GM12878 (cell line): Measurements from ENCODE around the gene IFI30. TPM values are rescaled to one million over a fixed set of nuclear protein-coding genes. Genes with fewer than 3 reads are reported as not detected.

Experiments used
- ATAC-seq: fragments of 200-7000 bp; cut with Tn5 transposase; 3 replicates; pipeline ENCODE4 v1.9.1; 2020; ENCODE audit warnings: mild to moderate bottlenecking, moderate library complexity
- BruUV-seq: library from RNA; stranded (reverse); fragments of 400-500 nt; replicated peaks from 2 replicates; lab custom pipeline; 2021; lab: Mats Ljungman, UMichigan
- CTCF ChIA-PET: fragments of 300-600 bp; sonication (Branson Sonifier 250); formaldehyde crosslinking; extraction: SDS; loops from one replicate; lab custom pipeline; 2021; ENCODE audit warnings: inconsistent platforms; lab: Yijun Ruan, JAX
- POLR2A ChIA-PET: fragments of 350-600 bp; formaldehyde crosslinking; extraction: SDS; loops from one replicate; lab custom pipeline; 2021; ENCODE audit warnings: inconsistent platforms; lab: Charles Lee
- RAD21 ChIA-PET: fragments of 300-600 bp; sonication (Branson Sonifier 250); formaldehyde crosslinking; loops from one replicate; lab custom pipeline; 2023; ENCODE audit warnings: antibody characterized with exemption; ENCODE audit not compliant: unreplicated experiment; lab: Charles Lee
- SMC1A ChIA-PET: fragments of 300-600 bp; sonication (Branson Sonifier 250); formaldehyde crosslinking; loops from one replicate; lab custom pipeline; 2023; ENCODE audit not compliant: unreplicated experiment, uncharacterized antibody; lab: Charles Lee
- DNase-seq: peaks from one replicate; pipeline ENCODE4 v3.0.0-alpha.2; 2011; ENCODE audit warnings: low read depth, low spot score
- FAIRE-seq: peaks from 3 replicates; lab custom pipeline; 2011; peaks lifted over from hg19 to GRCh38; lab: Jason Lieb, UNC
- H2AFZ ChIP-seq: 2 replicates; pipeline ENCODE4 v1.6.0; 2011; ENCODE audit warnings: low read depth, low read length, control low read depth; ENCODE audit not compliant: control insufficient read depth
- H3K27ac ChIP-seq: 2 replicates; pipeline ENCODE4 v1.5.1; 2011; ENCODE audit warnings: control low read depth; ENCODE audit not compliant: control insufficient read depth, insufficient read depth
- H3K27me3 ChIP-seq, 2 experiments: replicated peaks in 1 of 2; 2 replicates each; pipeline versions ENCODE4 v1.6.0 to v1.6.1; 2011; ENCODE audit warnings: low read length in 1 of 2; ENCODE audit not compliant: control insufficient read depth in 2 of 2, insufficient read depth in 2 of 2
- H3K36me3 ChIP-seq, 2 experiments: 2 replicates each; pipeline ENCODE4 v1.5.1; 2011; ENCODE audit warnings: low read length in 1 of 2; ENCODE audit not compliant: control insufficient read depth in 2 of 2, insufficient read depth in 2 of 2
- H3K4me1 ChIP-seq: 2 replicates; pipeline ENCODE4 v1.6.1; 2011; ENCODE audit warnings: mild to moderate bottlenecking, low read length, moderate library complexity, mixed read lengths; ENCODE audit not compliant: control insufficient read depth, insufficient read depth
- H3K4me2 ChIP-seq: 2 replicates; pipeline ENCODE4 v1.6.0; 2011; ENCODE audit warnings: control low read depth; ENCODE audit not compliant: control insufficient read depth, insufficient read depth
- H3K4me3 ChIP-seq: fragments of 200-600 bp; sonication (generic); 2 replicates; pipeline ENCODE4 v1.5.1; 2016
- H3K79me2 ChIP-seq: 2 replicates; pipeline ENCODE4 v1.6.0; 2011; ENCODE audit warnings: low read length; ENCODE audit not compliant: control insufficient read depth, insufficient read depth
- H3K9ac ChIP-seq: 2 replicates; pipeline ENCODE4 v1.8.0; 2011; ENCODE audit warnings: low read length, control low read depth, mixed read lengths; ENCODE audit not compliant: control insufficient read depth, insufficient read depth
- H3K9me3 ChIP-seq: replicated peaks from 3 replicates; pipeline ENCODE4 v1.5.1; 2011; ENCODE audit warnings: mild to moderate bottlenecking, low read length; ENCODE audit not compliant: control insufficient read depth, insufficient read depth
- H4K20me1 ChIP-seq: 2 replicates; pipeline ENCODE4 v1.6.0; 2011; ENCODE audit not compliant: control insufficient read depth, insufficient read depth
- BMI1 ChIP-seq: fragments of 450-650 bp; IDR thresholded peaks from 2 replicates; pipeline ENCODE4 v1.6.1; 2016; ENCODE audit warnings: mild to moderate bottlenecking, moderate library complexity, borderline replicate concordance
- CHD2 ChIP-seq: IDR thresholded peaks from 2 replicates; pipeline ENCODE4 v1.6.1; 2011; ENCODE audit warnings: low read depth, low read length, improper control_type of control experiment, borderline replicate concordance
- EED ChIP-seq: sonication (generic); IDR thresholded peaks from 2 replicates; pipeline ENCODE4 v1.6.1; 2016; ENCODE audit warnings: antibody characterized with exemption, low read depth
- EGR1 ChIP-seq, 2 experiments: IDR thresholded peaks; 1 replicate in 1 of 2; 2 replicates in 1 of 2; pipeline ENCODE4 v1.6.1; 2011 to 2012; ENCODE audit warnings: low read depth in 2 of 2, low read length in 2 of 2, borderline replicate concordance in 1 of 2, mild to moderate bottlenecking in 1 of 2, moderate library complexity in 1 of 2
- LARP7 ChIP-seq: fragments of 450-650 bp; IDR thresholded peaks from 2 replicates; pipeline ENCODE4 v1.6.1; 2017; ENCODE audit warnings: mild to moderate bottlenecking
- NR2C1 ChIP-seq: fragments of 450-650 bp; IDR thresholded peaks from 2 replicates; pipeline ENCODE4 v1.6.1; 2017; ENCODE audit warnings: antibody characterized with exemption, mild to moderate bottlenecking, moderate library complexity
- POU2F2 ChIP-seq: IDR thresholded peaks from 3 replicates; pipeline ENCODE4 v1.6.1; 2011; ENCODE audit warnings: low read depth, mild to moderate bottlenecking, low read length, borderline replicate concordance
- SIN3A ChIP-seq: IDR thresholded peaks from 2 replicates; pipeline ENCODE4 v1.6.1; 2012; ENCODE audit warnings: low read depth, low read length, improper control_type of control experiment
- WGBS: methylation state at CpG from one replicate; pipeline ENCODE4 v1.1.6; 2016; ENCODE audit warnings: low lambda C conversion rate; ENCODE audit not compliant: insufficient replicate concordance, insufficient coverage; ENCODE audit errors: missing lambda C conversion rate; 5-methylcytosine and 5-hydroxymethylcytosine counted together
- in situ Hi-C: fragments of 300-500 bp; cut with MboI; formaldehyde crosslinking; loops from 9 replicates; pipeline ENCODE4 v1.14.3; 2018; ENCODE audit warnings: mixed read lengths
- intact Hi-C: fragments of 100-400 bp; cut with micrococcal nuclease; formaldehyde crosslinking; loops from one replicate; pipeline ENCODE4 v1.14.2; 2022; ENCODE audit not compliant: unreplicated experiment
- polyA plus RNA-seq, 11 experiments: library from polyadenylated mRNA; depleted of rRNA in 4 of 11; unstranded in 6 of 11; stranded (reverse) in 5 of 11; fragments of >200 nt; fragmentation: Nextera tagmentation in 4 of 11; fragmentation: Illumina TruSeq in 1 of 11; extraction: Ambion mirVana in 4 of 11; extraction: Trizol in 1 of 11; gene quantifications; 1 replicate in 1 of 11; 2 replicates in 10 of 11; pipeline versions ENCODE4 v1.2.1 to v1.2.3, GENCODE V29; 2011 to 2016; ENCODE audit warnings: inconsistent platforms in 2 of 11, missing spikeins in 2 of 11, low read depth in 1 of 11
- total RNA-seq, 4 experiments: library from RNA; depleted of rRNA in 3 of 4; stranded (reverse); fragments of >200 nt in 3 of 4; fragmentation: Illumina TruSeq in 1 of 4; extraction: Trizol in 1 of 4; gene quantifications; 2 replicates each; pipeline versions ENCODE4 v1.2.1 to v1.2.3, GENCODE V29; 2013 to 2021
- TF ChIP-seq, protein P1 (sequence below): fragments of 450-650 bp; IDR thresholded peaks from 2 replicates; pipeline ENCODE4 v1.6.1; 2017; ENCODE audit warnings: mild to moderate bottlenecking
- TF ChIP-seq, protein P2 (sequence below): IDR thresholded peaks from 2 replicates; pipeline ENCODE4 v1.6.1; 2011; ENCODE audit warnings: borderline replicate concordance, low read depth, mild to moderate bottlenecking, moderate library complexity, low read length; ENCODE audit not compliant: insufficient read depth, poor library complexity, severe bottlenecking
- TF ChIP-seq, protein P3 (sequence below): fragments of 450-650 bp; IDR thresholded peaks from 2 replicates; pipeline ENCODE4 v1.6.1; 2017; ENCODE audit warnings: low read depth, mild to moderate bottlenecking, moderate library complexity
- TF ChIP-seq, protein P4 (sequence below): IDR thresholded peaks from 2 replicates; pipeline ENCODE4 v1.6.1; 2011; ENCODE audit warnings: low read depth, mild to moderate bottlenecking, low read length, moderate library complexity, borderline replicate concordance; ENCODE audit errors: extremely low read depth
- TF ChIP-seq, protein P5 (sequence below): IDR thresholded peaks from 2 replicates; pipeline ENCODE4 v1.6.1; 2012; ENCODE audit warnings: improper control_type of control experiment, low read depth, low read length; ENCODE audit not compliant: insufficient replicate concordance

IFI30 gene
- total and polyA plus RNA-seq, 10 of the 15 experiments (the other 5 are each of a cell fraction or from before 2014, with no cell fraction given): 221 to 1,112 (median 451) TPM

DNA sequence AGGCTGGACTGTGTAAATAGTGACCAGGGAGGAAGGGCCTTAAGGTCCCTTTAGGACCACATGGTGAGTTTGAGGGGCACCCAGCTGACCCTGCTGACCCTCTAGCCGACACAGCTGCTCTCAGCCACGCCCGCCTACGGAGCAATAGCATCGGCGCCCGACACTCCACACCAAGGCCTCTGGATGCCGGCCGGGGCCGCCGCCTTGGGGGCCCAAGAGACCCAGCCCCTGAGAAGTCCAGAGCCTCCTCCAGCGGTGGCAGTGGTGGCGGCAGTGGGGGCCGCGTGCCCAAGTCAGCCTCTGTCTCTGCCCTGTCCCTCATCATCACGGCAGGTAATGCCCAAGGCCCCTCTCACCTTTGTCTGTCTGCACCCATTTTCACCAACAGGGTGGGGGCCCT, 29.3 kb upstream of the IFI30 start:
- SMC1A ChIA-PET: interaction anchor here (0.6 kb wide), 1 partner anchor 78 kb away, joined by 3 read pairs; no protein-coding TSS in a partner anchor
- Histone ChIP-seq H3K4me2 (no peak overlapping the region), H3K4me1 (no peaks in the 10 kb centered on the region), H3K9ac (no peak overlapping the region), H3K27me3 (no peaks in the 10 kb centered on the region), H3K9me3 (no peaks in the 10 kb centered on the region), H4K20me1 (no peaks in the 10 kb centered on the region), H3K27ac (no peak overlapping the region), H3K36me3 (peaks cover 22 to 29% of the 10 kb centered on the region in 2 experiments), H3K79me2 (no peaks in the 10 kb centered on the region), H2AFZ (no peak overlapping the region), H3K4me3 (no peak overlapping the region)
- ATAC-seq (no peak), DNase-seq (no peak), FAIRE-seq (no peak)
- CTCF ChIA-PET: interaction anchor here (0.7 kb wide), 1 partner anchor 147 kb away, joined by 5 read pairs; no protein-coding TSS in a partner anchor
- RAD21 ChIA-PET: no interaction called here
- TF ChIP-seq EED (no peak), BMI1 (no peak), LARP7 (no peak), POU2F2 (no peak), SIN3A (no peak), NR2C1 (no peak), CHD2 (no peak), EGR1 (IDR thresholded peaks at IDR 0.05; ENCODE audit: borderline replicate concordance in 1 of 2, low read depth in 2 of 2, low read length in 2 of 2) (no peak)
- TF ChIP-seq, protein P1, sequence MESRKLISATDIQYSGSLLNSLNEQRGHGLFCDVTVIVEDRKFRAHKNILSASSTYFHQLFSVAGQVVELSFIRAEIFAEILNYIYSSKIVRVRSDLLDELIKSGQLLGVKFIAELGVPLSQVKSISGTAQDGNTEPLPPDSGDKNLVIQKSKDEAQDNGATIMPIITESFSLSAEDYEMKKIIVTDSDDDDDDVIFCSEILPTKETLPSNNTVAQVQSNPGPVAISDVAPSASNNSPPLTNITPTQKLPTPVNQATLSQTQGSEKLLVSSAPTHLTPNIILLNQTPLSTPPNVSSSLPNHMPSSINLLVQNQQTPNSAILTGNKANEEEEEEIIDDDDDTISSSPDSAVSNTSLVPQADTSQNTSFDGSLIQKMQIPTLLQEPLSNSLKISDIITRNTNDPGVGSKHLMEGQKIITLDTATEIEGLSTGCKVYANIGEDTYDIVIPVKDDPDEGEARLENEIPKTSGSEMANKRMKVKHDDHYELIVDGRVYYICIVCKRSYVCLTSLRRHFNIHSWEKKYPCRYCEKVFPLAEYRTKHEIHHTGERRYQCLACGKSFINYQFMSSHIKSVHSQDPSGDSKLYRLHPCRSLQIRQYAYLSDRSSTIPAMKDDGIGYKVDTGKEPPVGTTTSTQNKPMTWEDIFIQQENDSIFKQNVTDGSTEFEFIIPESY: no peak
- TF ChIP-seq, protein P2, sequence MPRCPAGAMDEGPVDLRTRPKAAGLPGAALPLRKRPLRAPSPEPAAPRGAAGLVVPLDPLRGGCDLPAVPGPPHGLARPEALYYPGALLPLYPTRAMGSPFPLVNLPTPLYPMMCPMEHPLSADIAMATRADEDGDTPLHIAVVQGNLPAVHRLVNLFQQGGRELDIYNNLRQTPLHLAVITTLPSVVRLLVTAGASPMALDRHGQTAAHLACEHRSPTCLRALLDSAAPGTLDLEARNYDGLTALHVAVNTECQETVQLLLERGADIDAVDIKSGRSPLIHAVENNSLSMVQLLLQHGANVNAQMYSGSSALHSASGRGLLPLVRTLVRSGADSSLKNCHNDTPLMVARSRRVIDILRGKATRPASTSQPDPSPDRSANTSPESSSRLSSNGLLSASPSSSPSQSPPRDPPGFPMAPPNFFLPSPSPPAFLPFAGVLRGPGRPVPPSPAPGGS: no peak
- TF ChIP-seq, protein P3, sequence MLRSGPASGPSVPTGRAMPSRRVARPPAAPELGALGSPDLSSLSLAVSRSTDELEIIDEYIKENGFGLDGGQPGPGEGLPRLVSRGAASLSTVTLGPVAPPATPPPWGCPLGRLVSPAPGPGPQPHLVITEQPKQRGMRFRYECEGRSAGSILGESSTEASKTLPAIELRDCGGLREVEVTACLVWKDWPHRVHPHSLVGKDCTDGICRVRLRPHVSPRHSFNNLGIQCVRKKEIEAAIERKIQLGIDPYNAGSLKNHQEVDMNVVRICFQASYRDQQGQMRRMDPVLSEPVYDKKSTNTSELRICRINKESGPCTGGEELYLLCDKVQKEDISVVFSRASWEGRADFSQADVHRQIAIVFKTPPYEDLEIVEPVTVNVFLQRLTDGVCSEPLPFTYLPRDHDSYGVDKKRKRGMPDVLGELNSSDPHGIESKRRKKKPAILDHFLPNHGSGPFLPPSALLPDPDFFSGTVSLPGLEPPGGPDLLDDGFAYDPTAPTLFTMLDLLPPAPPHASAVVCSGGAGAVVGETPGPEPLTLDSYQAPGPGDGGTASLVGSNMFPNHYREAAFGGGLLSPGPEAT: no peak
- TF ChIP-seq, protein P4, sequence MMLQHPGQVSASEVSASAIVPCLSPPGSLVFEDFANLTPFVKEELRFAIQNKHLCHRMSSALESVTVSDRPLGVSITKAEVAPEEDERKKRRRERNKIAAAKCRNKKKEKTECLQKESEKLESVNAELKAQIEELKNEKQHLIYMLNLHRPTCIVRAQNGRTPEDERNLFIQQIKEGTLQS: no peak
- TF ChIP-seq, protein P5, sequence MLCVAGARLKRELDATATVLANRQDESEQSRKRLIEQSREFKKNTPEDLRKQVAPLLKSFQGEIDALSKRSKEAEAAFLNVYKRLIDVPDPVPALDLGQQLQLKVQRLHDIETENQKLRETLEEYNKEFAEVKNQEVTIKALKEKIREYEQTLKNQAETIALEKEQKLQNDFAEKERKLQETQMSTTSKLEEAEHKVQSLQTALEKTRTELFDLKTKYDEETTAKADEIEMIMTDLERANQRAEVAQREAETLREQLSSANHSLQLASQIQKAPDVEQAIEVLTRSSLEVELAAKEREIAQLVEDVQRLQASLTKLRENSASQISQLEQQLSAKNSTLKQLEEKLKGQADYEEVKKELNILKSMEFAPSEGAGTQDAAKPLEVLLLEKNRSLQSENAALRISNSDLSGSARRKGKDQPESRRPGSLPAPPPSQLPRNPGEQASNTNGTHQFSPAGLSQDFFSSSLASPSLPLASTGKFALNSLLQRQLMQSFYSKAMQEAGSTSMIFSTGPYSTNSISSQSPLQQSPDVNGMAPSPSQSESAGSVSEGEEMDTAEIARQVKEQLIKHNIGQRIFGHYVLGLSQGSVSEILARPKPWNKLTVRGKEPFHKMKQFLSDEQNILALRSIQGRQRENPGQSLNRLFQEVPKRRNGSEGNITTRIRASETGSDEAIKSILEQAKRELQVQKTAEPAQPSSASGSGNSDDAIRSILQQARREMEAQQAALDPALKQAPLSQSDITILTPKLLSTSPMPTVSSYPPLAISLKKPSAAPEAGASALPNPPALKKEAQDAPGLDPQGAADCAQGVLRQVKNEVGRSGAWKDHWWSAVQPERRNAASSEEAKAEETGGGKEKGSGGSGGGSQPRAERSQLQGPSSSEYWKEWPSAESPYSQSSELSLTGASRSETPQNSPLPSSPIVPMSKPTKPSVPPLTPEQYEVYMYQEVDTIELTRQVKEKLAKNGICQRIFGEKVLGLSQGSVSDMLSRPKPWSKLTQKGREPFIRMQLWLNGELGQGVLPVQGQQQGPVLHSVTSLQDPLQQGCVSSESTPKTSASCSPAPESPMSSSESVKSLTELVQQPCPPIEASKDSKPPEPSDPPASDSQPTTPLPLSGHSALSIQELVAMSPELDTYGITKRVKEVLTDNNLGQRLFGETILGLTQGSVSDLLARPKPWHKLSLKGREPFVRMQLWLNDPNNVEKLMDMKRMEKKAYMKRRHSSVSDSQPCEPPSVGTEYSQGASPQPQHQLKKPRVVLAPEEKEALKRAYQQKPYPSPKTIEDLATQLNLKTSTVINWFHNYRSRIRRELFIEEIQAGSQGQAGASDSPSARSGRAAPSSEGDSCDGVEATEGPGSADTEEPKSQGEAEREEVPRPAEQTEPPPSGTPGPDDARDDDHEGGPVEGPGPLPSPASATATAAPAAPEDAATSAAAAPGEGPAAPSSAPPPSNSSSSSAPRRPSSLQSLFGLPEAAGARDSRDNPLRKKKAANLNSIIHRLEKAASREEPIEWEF: no peak
- 98% methylated on average over 16 of the region's 16 CpGs for WGBS
- in situ Hi-C loops (no loop called here), intact Hi-C loops (no loop called here)
- POLR2A ChIA-PET: no interaction called here
- BruUV-seq: no TSS peak
